ENCODE results near the gene B9D2. TPM values are rescaled to one million over a fixed set of nuclear protein-coding genes. Genes with fewer than 3 reads are reported as not detected.

The B9D2 gene
- total RNA-seq, 1 donor from 2014 or later = 14.2 TPM

- ATAC-seq (ENCODE audit: low read depth) (no peak), DNase-seq (no peak)
- intact Hi-C loops (cut with micrococcal nuclease) = no loop called here
- Mint-ChIP-seq H3K9me3 (no peaks in the 10 kb centered on the region), H3K36me3 (ENCODE audit: low read depth) (peaks cover 70% of the 10 kb centered on the region), H3K27me3 (no peaks in the 10 kb centered on the region), H3K4me1 (peaks cover 37% of the 10 kb centered on the region), H3K4me3 (no peak overlapping the region), H3K27ac (peak overlapping the region; percentile 30)
- ChIA-PET POLR2A (interaction anchor here (0.6 to 3.1 kb wide), 2 partner anchors 32 to 36 kb away, joined by 4 to 11 read pairs; no protein-coding TSS in a partner anchor), CTCF (interaction anchor here (1.0 to 1.1 kb wide), 2 partner anchors 11 to 35 kb away, joined by 3 read pairs; no protein-coding TSS in a partner anchor)
- no peak for TF ChIP-seq CTCF (IDR thresholded peaks at IDR 0.05)
Measured at GRCh38 chr19:41319500-41320184, 44.3 kb downstream of the B9D2 start.

- CTCF ChIA-PET = no interaction called here
- no peaks in the 10 kb centered on the region for H3K27me3 Mint-ChIP-seq
- H3K4me3 Mint-ChIP-seq = no peak overlapping the region
- no peak for DNase-seq
- H3K36me3 Mint-ChIP-seq (ENCODE audit: low read depth) = peaks cover 76% of the 10 kb centered on the region
- H3K27ac Mint-ChIP-seq = peak overlapping the region; percentile 56
- no peaks in the 10 kb centered on the region for H3K9me3 Mint-ChIP-seq
- no peak for TF ChIP-seq CTCF (IDR thresholded peaks at IDR 0.05)
- POLR2A ChIA-PET = interaction anchor here (0.6 kb wide), 2 partner anchors 32 to 37 kb away, joined by 3 to 4 read pairs; no protein-coding TSS in a partner anchor
- H3K4me1 Mint-ChIP-seq = peaks cover 30% of the 10 kb centered on the region
- ATAC-seq (ENCODE audit: low read depth) = no peak
- intact Hi-C loops (cut with micrococcal nuclease) = no loop called here
Measured at GRCh38 chr19:41318696-41319499, 45.1 kb downstream of the B9D2 start.

DNA sequence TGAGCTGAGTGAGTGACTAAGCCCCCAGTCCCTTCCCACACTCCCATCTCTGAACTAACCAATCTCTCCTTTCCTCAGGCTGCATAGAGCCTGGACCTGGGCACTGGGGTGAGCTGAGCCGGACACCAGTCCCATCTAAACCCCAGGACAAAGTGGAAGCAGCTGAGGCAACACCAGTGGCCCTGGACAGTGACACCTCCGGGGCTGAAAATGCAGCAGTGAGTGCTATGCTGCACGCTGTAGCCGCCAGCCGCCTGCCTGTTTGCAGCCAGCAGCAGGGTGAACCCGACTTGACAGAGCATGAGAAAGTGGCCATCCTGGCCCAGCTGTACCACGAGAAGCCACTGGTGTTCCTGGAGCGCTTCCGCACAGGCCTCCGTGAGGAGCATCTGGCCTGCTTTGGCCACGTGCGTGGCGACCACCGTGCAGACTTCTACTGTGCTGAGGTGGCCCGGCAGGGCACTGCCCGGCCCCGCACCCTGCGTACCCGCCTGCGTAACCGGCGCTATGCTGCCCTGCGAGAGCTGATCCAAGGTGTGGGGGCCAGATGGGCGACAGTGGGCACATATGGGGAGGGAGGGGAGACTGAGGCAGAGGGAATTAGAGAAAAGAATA lies 47.5 kb downstream of the B9D2 start:
- intact Hi-C loops (cut with micrococcal nuclease) = no loop called here
- peak overlapping the region; percentile 16 for H3K27ac Mint-ChIP-seq
- no peak for TF ChIP-seq CTCF (IDR thresholded peaks at IDR 0.05)
- no peak overlapping the region for H3K4me3 Mint-ChIP-seq
- ATAC-seq (ENCODE audit: low read depth) (no peak), DNase-seq (no peak)
- POLR2A ChIA-PET = interaction anchor here (0.9 to 1.5 kb wide), 2 partner anchors 23 to 35 kb away, joined by 3 to 5 read pairs; no protein-coding TSS in a partner anchor
- no peaks in the 10 kb centered on the region for H3K9me3 Mint-ChIP-seq
- H3K4me1 Mint-ChIP-seq = peaks cover 28% of the 10 kb centered on the region
- CTCF ChIA-PET = no interaction called here
- H3K27me3 Mint-ChIP-seq = no peaks in the 10 kb centered on the region
- peaks cover 82% of the 10 kb centered on the region for H3K36me3 Mint-ChIP-seq (ENCODE audit: low read depth)

DNA sequence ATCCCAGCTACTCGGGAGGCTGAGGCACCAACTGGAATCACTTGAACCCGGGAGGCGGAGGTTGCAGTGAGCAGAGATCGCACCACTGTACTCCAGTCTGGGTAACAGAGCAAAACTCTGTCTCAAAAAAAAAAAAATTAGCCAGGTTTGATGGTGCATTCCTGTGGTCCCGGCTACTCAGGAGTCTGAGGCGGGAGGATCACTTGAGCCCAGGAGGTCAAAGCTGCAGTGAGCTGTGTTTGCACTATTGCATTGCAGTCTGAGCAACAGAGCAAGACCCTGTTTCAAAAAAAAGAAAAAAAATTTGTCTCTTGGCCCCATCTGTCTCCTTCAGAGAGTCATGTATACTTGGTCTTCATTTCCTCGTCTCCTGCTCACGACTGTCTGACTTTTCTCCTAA lies 52.3 kb downstream of the B9D2 start:
- H3K4me1 Mint-ChIP-seq = peaks cover 63% of the 10 kb centered on the region
- intact Hi-C loops (cut with micrococcal nuclease) = no loop called here
- H3K9me3 Mint-ChIP-seq = no peaks in the 10 kb centered on the region
- peak overlapping the region; percentile 99 for H3K4me3 Mint-ChIP-seq
- H3K27me3 Mint-ChIP-seq = no peaks in the 10 kb centered on the region
- no peak for DNase-seq
- H3K27ac Mint-ChIP-seq = peak overlapping the region; percentile 62
- peaks cover 62% of the 10 kb centered on the region for H3K36me3 Mint-ChIP-seq (ENCODE audit: low read depth)
- no peak for TF ChIP-seq CTCF (IDR thresholded peaks at IDR 0.05)
- ATAC-seq (ENCODE audit: low read depth) = no peak
- CTCF ChIA-PET = no interaction called here
- POLR2A ChIA-PET = interaction anchor here (0.6 to 7.4 kb wide), 3 partner anchors 40 to 782 kb away, joined by 3 to 76 read pairs (median 3); no protein-coding TSS in a partner anchor

All from activated B cell treated with CpG ODN at 0.5 μM for 24 hours (primary cell).